GM10266 (cell line): ENCODE results near the gene MRPL43.

Experiments used
- DNase-seq: peaks from one replicate; pipeline ENCODE4 v3.0.0; 2012; ENCODE audit errors: extremely low spot score
- CTCF ChIP-seq: IDR thresholded peaks from 2 replicates; pipeline ENCODE4 v1.5.1; 2012; ENCODE audit warnings: mild to moderate bottlenecking, low read depth; ENCODE audit not compliant: control insufficient read depth, insufficient read depth; ENCODE audit errors: missing control alignments

Gene MRPL43

DNA sequence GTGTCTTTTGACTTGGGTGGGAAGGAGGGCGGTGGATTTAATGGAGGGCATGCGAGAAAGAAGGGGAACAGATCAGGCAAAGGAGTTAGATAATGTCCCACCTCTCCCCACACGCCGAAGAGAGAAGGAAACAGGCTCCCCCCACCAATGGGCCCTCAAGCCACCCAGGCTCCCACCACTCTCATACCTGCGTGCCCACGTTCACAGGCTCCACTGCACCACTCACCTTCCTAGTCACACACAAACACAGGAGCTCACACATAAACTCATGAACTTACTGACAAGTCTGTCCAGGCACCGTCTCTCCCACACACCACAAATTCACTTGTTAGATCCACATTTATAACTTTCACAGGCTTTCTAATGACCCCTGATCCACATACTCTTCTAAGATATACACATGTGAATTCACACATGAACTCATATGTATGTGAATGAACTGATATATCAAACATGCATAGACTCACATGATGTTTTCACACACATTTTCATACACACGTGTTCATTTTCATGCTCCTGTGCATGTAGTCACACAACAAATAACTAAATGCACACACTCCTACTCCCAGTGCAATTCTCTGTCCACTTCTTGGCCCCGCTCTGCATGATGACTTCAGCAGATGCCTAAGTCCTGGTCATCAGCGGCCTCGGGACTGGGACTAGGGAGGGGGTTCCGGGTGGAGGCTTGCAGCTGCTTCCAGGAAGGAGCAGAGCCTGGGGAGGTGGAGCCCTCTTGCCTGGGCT lies 13.8 kb upstream of the MRPL43 start:
- DNase-seq: no peak
- no peak for TF ChIP-seq CTCF

GRCh38 chr10:101000127-101000914 lies 13.0 kb upstream of the MRPL43 start:
- no peak for DNase-seq
- TF ChIP-seq CTCF: no peak

DNA sequence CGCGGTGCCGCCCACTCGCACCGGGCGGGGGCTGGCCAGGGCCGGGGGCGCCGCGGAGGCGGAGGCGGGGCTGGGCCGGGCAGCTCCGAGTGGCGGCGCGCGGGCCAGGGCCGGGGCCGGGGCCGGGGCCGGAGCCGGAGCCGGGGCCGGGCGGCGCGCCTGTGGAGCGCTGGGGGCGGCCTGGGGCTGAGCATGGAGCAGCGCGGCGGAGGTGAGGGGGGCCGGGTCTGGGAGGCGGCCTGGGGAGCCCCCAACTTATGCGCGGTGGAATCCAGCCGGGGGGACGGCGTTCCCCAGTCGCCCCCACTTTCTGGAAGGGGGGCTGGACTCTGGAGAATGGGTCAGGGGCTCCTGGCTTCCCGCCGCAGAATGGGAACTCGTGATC lies 12.4 kb upstream of the MRPL43 start, which contains the start of gene LZTS2:
TSS of gene LZTS2 (plus strand) at position 67 of the 385 bp plus-strand sequence. CDS start 2,731 bp downstream, outside the sequence.
- DNase-seq: no peak
- TF ChIP-seq CTCF: no peak

DNA sequence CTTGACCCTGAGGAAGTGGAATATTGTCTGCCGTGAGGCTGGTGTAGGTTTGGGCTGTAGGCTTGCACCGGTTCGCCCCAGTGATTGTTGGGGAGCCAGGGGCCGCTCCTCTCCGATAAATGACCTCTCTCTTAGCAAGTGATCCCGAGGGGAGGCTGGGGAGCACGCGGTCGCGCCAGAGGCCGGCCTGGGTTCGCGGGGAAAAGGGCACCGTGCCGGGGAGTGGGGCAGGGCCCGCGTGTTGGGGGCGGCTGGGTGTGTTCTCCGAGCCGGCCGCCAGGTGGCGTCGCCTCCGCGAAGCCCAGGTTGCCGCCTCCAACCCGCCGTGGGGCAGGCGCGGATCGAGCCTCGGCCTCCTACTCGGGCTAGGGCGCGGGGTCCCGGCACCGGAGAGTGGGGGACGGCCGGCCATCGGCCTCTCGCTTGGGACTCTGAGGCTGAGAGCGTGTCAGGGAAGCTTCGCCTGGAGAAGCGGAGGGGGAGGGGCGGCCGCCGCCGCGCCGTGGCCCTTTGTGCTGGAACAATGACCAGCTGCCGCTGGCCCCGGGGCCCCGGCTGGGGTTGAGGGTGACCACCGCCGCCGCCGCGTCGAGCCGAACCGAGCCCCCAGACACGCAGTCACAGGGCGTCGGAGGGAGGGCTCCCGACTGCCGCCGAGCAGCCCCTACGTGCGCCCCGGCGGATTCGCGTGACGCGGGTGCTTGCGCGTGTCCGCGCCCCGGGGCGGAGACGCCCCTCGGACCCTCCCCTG lies 11.9 kb upstream of the MRPL43 start:
- peak; percentile 96 for DNase-seq
- peak; percentile 86 for TF ChIP-seq CTCF

- TF ChIP-seq CTCF: no peak
These were observed 11.1 kb upstream of the MRPL43 start for GRCh38 chr10:100998183-100998990.

GRCh38 chr10:100997360-100998182 lies 10.3 kb upstream of the MRPL43 start:
- peak; percentile 79 for TF ChIP-seq CTCF
- DNase-seq: peak; percentile 89

More at GRCh38 chr10:100998183-100998990, 11.1 kb upstream of the MRPL43 start:
- peak; percentile 85 for DNase-seq
